GM12874 (cell line): Measurements from ENCODE around the gene FAAH.

Source experiments
- TF ChIP-seq, protein P1 (sequence below): IDR thresholded peaks from 2 replicates; pipeline ENCODE4 v1.5.1; 2011; ENCODE audit warnings: low read depth, mild to moderate bottlenecking, control low read depth, low read length, moderate library complexity; ENCODE audit not compliant: insufficient read depth

The FAAH gene

DNA sequence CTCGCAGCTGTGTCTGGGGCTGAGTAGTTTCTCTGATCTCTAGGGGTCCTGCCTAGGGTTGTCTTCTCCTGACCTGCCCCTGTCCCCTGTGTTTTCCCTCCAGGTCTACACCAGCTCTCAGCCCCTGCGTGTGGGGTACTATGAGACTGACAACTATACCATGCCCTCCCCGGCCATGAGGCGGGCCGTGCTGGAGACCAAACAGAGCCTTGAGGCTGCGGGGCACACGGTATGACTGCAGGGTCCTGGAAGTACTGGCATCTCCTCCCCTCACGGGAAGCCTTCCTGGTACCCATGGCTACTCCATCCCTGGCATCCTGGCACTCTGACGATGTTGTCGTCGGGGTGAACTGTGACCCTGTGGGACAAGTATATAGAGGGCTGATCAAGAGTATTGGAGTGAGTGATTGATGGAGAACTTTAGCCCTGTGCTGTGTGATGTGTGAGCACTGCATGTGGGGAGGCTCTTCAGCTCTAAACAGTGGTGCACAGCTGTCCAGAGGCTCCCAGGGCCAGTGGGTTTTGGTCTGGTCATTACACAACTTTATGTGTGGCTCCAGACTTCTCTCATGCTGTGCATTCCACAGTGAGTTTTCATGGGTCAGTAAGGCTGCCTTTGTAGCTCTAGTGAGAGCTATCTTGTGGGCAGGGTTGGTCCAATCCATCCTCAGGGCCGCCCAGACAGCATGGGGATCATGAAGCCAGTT is 14.4 kb downstream of the FAAH start:
- TF ChIP-seq, protein P1, sequence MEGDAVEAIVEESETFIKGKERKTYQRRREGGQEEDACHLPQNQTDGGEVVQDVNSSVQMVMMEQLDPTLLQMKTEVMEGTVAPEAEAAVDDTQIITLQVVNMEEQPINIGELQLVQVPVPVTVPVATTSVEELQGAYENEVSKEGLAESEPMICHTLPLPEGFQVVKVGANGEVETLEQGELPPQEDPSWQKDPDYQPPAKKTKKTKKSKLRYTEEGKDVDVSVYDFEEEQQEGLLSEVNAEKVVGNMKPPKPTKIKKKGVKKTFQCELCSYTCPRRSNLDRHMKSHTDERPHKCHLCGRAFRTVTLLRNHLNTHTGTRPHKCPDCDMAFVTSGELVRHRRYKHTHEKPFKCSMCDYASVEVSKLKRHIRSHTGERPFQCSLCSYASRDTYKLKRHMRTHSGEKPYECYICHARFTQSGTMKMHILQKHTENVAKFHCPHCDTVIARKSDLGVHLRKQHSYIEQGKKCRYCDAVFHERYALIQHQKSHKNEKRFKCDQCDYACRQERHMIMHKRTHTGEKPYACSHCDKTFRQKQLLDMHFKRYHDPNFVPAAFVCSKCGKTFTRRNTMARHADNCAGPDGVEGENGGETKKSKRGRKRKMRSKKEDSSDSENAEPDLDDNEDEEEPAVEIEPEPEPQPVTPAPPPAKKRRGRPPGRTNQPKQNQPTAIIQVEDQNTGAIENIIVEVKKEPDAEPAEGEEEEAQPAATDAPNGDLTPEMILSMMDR: no peak

DNA sequence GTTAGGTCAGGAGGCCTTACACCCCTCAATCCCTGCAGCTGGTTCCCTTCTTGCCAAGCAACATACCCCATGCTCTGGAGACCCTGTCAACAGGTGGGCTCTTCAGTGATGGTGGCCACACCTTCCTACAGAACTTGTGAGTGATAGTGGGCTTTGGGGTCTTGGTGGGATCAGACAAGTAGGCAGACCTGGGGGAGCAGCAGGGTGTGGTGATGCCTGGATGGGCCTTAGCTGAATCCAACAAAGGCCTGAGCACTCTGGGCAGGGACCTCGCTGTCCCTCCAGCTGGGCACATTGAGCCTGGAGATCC is 14.9 kb downstream of the FAAH start:
- TF ChIP-seq, protein P1: no peak

DNA sequence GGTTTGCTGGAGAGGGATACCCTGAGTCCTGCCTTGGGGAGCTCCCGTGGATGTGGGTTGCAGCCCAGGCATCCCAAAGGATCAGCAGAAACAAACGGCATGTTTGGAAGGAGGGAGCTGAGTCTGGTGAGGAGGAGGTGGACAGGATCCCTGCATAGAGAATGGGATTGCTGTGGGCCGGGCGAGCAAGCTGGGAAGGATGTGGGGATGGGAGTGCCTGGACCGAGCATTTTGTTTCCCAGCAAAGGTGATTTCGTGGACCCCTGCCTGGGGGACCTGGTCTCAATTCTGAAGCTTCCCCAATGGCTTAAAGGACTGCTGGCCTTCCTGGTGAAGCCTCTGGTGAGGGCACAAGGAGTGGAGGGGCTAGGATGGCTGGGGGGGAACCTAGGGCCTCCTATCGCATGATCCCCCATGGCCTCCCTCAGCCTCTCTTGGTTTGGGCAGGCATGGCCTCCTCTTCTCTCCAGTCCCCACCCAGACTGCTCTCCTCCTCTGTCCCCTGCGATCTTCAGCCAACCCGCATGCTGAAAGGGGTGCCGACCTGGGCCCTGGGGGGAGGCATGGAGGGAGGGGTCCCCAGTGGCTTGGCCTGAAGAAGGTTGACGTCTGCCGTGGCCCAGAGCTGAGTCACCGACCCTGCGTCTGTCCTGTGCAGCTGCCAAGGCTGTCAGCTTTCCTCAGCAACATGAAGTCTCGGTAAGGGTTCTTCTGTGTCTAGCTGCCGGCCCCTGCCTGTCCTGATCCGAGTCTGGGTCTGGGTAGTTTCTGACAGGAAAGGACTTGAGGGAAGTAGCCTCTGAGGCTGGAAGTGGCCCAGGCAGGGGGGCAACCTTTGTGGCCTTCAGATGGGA is 16.3 kb downstream of the FAAH start:
- TF ChIP-seq, protein P1: no peak

DNA sequence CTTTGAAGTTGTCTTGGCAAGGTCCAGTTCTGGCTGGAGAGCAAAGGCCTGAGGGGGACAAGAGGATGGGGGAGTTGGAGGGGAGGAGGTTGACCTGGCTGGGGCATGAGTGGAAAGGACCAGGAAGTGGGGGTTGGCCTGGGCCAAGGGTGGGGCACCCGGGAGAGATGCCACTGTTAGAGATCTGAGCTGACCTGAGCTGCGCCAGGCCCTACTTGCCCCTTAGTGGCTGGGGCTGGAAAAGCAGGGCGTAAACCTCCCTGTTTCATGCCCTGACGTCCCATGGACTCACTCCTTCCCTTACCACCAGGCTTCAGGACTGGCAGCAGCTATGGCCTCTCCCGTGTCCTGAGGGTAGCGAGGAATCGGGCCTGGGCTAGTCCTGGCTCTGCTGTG is 16.9 kb downstream of the FAAH start:
- TF ChIP-seq, protein P1: no peak

DNA sequence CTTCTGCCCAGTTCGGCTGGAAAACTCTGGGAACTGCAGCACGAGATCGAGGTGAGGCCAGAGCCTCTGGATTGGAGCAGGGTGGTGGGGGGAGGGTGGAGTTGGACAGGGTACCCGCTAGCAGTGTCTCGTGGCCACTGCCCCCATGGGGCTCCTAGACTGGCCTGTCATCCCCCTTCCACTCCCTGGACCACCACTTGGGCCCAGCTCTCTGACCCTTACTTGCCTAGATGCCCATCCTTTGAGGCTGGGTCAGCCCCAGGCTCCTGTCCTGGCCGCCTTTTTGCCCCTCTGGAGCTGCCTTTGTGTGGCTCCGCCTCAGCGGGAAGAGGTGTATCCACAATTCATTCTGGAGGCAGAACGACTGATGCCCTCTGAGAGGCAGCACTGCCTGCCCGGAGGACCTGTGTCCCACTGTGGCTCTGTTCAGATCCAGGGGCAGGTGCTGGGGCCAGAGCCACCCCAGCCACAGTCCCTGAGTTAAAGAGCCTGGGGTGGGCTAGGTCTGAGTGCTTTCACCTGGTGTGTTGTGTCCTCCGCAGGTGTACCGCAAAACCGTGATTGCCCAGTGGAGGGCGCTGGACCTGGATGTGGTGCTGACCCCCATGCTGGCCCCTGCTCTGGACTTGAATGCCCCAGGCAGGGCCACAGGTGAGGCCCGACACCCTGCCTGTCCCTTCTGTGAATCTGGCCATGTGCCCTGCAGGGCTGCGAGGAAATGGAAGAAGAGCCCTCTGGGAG is 17.7 kb downstream of the FAAH start:
- TF ChIP-seq, protein P1: peak; percentile 65

DNA sequence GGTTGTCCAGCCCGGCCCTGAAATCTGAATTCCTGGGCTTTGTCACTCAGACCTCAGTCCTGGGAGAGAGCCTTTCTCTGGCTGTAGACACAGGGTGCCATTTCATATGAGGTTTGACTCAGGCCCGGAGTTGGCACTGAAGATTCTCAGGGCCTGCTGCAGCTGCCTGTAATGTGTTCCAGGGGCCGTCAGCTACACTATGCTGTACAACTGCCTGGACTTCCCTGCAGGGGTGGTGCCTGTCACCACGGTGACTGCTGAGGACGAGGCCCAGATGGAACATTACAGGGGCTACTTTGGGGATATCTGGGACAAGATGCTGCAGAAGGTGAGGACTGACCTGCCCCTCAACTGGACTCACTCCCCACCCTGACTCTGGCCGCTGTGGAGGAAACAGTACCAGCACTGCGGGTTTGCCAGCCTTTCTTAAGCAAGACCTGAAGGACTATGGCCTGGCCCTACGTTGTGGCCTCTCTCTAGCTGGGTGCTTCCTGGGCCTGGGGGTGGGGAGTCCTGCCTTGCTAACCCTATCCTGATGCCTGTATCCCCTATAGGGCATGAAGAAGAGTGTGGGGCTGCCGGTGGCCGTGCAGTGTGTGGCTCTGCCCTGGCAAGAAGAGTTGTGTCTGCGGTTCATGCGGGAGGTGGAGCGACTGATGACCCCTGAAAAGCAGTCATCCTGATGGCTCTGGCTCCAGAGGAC is 18.9 kb downstream of the FAAH start:
- TF ChIP-seq, protein P1: no peak

DNA sequence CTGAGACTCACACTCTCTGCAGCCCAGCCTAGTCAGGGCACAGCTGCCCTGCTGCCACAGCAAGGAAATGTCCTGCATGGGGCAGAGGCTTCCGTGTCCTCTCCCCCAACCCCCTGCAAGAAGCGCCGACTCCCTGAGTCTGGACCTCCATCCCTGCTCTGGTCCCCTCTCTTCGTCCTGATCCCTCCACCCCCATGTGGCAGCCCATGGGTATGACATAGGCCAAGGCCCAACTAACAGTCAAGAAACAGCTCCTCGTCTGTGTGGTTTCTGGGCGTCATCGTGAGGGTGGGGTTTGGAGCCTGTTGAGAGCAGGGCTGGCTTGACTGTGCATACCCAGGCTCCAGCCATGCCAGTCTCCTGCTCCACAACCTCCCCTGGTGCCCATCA is 19.5 kb downstream of the FAAH start:
- TF ChIP-seq, protein P1: peak; percentile 45; the same call in 1 of the 2 replicates
